Measurements from ENCODE around the gene DDX10.

GRCh38 chr11:108743851-108744250 lies 79.0 kb downstream of the DDX10 start:
- TF ChIP-seq, protein P1, sequence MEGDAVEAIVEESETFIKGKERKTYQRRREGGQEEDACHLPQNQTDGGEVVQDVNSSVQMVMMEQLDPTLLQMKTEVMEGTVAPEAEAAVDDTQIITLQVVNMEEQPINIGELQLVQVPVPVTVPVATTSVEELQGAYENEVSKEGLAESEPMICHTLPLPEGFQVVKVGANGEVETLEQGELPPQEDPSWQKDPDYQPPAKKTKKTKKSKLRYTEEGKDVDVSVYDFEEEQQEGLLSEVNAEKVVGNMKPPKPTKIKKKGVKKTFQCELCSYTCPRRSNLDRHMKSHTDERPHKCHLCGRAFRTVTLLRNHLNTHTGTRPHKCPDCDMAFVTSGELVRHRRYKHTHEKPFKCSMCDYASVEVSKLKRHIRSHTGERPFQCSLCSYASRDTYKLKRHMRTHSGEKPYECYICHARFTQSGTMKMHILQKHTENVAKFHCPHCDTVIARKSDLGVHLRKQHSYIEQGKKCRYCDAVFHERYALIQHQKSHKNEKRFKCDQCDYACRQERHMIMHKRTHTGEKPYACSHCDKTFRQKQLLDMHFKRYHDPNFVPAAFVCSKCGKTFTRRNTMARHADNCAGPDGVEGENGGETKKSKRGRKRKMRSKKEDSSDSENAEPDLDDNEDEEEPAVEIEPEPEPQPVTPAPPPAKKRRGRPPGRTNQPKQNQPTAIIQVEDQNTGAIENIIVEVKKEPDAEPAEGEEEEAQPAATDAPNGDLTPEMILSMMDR (IDR thresholded peaks at IDR 0.05), result no peak
- no peak for TF ChIP-seq POLR2A (IDR thresholded peaks at IDR 0.05)
- no peak for TF ChIP-seq POLR2AphosphoS5 (IDR thresholded peaks at IDR 0.05)
- TF ChIP-seq EP300 (IDR thresholded peaks at IDR 0.05), result no peak
